ENCODE measurements around the gene ZNF394. TPM values are rescaled to one million over a fixed set of nuclear protein-coding genes. Genes with fewer than 3 reads are reported as not detected.

The ZNF394 gene
- total RNA-seq, 2 donors from 2014 or later = 28.2 to 36.5 TPM

DNA sequence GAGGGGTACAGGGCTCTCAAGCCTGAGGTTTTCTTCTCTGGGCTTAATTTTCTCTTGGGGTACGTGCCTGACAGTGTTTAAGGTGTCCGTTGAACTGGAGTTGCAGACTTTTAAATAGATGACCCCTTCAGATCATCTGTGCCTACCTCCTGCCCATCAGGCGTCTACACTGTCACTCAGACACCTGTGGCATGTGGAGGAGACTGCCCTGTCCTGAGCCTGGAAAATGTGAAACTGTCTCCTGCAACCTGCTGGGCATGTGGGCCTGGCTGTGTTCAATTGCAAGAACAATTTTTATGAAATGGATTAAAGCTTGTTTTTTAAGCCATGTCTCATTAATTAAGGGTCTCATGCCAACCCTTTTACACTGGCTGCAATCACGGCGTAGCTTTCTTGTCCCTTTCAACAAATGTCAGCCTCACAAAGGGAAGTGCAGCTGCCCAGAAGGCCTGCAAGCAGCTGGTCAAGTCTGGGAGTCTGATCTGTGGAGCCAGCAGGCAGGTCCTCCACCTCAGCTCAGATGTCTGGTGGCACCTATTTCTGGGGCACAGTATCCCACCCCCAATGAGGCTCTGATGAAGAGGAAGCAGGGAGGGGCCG is 42.9 kb downstream of the ZNF394 start:
- Mint-ChIP-seq H3K9me3 (no peaks in the 10 kb centered on the region), H3K4me1 (ENCODE audit: low read depth) (peaks cover 24% of the 10 kb centered on the region), H3K36me3 (ENCODE audit: insufficient read depth in 2 of 2) (peaks cover 1 to 13% of the 10 kb centered on the region in 2 donors), H3K27me3 (ENCODE audit: low read depth) (no peaks in the 10 kb centered on the region), H3K27ac (no peak overlapping the region), H3K4me3 (no peak overlapping the region)
- ATAC-seq (replicated peaks in 1 of 2) (no peak), DNase-seq (no peak)

DNA sequence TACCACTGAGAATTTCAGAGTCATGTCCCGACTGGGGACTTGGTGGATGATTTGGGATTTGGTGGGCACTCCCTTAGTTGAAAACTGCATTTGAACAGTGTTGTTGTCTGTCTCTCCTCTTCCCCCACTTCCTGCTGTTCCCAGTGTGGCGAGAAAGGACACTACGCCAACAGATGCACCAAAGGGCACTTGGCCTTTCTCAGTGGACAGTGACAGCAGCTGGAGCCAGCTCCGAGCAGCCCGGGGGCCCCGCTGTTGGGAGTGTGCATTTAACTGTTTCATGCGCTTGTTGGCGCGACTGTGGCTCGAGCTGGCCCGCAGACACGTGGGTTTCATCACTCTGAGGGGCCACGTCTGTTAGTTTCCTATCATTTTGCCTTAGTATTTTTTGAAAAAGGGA is 43.8 kb downstream of the ZNF394 start:
- H3K4me1 Mint-ChIP-seq (ENCODE audit: low read depth) = peaks cover 24% of the 10 kb centered on the region
- ATAC-seq (replicated peaks in 1 of 2) = no peak
- H3K27me3 Mint-ChIP-seq (ENCODE audit: low read depth) = no peaks in the 10 kb centered on the region
- no peaks in the 10 kb centered on the region for H3K9me3 Mint-ChIP-seq
- H3K4me3 Mint-ChIP-seq = no peak overlapping the region
- DNase-seq = no peak
- peaks cover 1 to 13% of the 10 kb centered on the region in 2 donors for H3K36me3 Mint-ChIP-seq (ENCODE audit: insufficient read depth in 2 of 2)
- H3K27ac Mint-ChIP-seq = no peak overlapping the region

DNA sequence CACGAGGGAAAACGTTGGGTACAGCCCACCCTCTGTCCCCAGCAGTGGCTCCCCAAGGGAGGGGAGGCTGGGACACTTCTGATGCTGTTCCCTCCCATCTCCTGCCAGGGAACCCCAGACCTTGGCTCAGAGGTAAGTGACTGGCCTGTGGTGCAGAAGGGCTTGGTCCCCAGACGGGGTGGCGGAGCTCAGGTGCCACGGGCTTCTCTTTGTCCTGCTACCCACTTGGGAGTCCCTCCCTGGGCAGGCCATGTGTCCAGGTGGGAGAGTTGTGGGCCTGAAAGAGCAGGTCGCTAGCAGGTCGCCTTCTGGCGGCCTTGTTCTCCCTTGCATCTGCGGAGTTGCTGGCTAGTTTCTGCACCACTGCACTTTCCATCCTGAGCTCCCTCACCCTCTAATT is 44.2 kb downstream of the ZNF394 start:
- Mint-ChIP-seq H3K4me1 (ENCODE audit: low read depth) (peaks cover 23% of the 10 kb centered on the region), H3K27ac (no peak overlapping the region), H3K9me3 (no peaks in the 10 kb centered on the region), H3K4me3 (no peak overlapping the region), H3K27me3 (ENCODE audit: low read depth) (no peaks in the 10 kb centered on the region), H3K36me3 (ENCODE audit: insufficient read depth in 2 of 2) (peaks cover 1 to 16% of the 10 kb centered on the region in 2 donors)
- DNase-seq (no peak), ATAC-seq (replicated peaks in 1 of 2) (no peak)

DNA sequence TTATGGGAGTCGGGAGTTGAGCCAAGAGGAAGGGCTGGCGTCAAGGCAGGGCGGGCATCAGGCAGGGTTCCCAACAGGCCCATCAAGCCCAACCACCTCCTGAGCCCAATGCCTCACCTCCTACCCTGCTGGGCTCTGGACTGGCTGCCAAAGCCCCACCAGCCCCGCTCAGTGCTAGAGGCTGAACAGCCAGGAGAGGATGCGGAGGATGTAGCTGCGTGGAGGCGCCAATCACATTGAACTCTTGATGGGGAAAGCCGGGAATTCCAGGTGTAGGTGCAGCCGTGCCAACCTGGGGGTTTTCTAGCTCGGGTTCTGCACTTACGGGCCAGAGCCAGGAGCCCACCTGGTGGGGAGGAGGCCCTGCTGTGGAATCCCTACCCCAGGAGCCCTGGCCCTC is 47.0 kb downstream of the ZNF394 start:
- Mint-ChIP-seq H3K4me3 (no peak overlapping the region), H3K4me1 (ENCODE audit: low read depth) (no peaks in the 10 kb centered on the region), H3K36me3 (ENCODE audit: insufficient read depth in 2 of 2) (peaks cover 1 to 19% of the 10 kb centered on the region in 2 donors), H3K27ac (no peak overlapping the region), H3K27me3 (ENCODE audit: low read depth) (no peaks in the 10 kb centered on the region), H3K9me3 (no peaks in the 10 kb centered on the region)
- ATAC-seq (replicated peaks in 1 of 2) = no peak
- no peak for DNase-seq

DNA sequence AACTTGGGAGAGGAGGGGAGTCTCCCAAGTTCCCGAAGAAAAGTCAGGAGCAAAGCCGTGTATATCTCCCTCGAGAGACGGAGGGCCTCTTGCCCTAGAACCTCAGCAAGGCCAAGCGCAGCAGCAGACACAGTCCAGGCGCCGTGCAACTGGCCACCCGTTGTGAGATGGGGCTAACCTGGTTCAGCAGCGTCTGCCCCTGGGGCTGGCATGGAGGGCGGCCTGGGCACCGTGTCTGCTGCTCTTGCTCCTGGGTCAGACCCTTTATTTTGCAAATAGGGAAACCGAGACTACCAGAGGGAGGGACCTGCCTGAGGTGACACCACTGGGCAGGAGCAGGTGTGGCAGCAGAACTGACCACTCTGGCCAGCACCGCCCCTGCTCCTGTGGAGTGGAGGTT is 47.5 kb downstream of the ZNF394 start:
- H3K36me3 Mint-ChIP-seq (ENCODE audit: insufficient read depth in 2 of 2) = peaks cover 1 to 22% of the 10 kb centered on the region in 2 donors
- no peak overlapping the region for H3K27ac Mint-ChIP-seq
- no peak for DNase-seq
- no peaks in the 10 kb centered on the region for H3K4me1 Mint-ChIP-seq (ENCODE audit: low read depth)
- no peaks in the 10 kb centered on the region for H3K27me3 Mint-ChIP-seq (ENCODE audit: low read depth)
- ATAC-seq (replicated peaks in 1 of 2) = no peak
- H3K9me3 Mint-ChIP-seq = no peaks in the 10 kb centered on the region
- H3K4me3 Mint-ChIP-seq = no peak overlapping the region

DNA sequence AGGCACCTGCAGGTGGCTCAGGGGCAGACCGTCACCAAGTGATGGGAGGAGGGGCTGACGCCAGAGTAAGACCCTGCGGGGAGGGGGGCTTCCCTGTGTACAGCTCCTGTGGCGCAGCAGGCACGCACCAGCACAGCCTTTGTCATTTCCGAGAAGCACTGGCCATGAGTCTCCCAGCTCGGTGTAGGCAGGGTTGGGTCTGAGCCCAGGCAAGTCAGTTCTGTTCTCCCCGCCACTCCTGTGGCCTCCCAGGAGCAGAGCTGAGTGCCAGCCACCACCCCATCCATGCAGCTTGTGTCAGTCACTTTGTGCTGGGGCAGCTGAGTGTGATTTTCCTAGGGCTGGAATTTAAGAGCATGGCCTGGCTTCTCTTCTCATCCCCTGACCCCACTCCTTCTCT is 48.1 kb downstream of the ZNF394 start:
- no peaks in the 10 kb centered on the region for H3K4me1 Mint-ChIP-seq (ENCODE audit: low read depth)

DNA sequence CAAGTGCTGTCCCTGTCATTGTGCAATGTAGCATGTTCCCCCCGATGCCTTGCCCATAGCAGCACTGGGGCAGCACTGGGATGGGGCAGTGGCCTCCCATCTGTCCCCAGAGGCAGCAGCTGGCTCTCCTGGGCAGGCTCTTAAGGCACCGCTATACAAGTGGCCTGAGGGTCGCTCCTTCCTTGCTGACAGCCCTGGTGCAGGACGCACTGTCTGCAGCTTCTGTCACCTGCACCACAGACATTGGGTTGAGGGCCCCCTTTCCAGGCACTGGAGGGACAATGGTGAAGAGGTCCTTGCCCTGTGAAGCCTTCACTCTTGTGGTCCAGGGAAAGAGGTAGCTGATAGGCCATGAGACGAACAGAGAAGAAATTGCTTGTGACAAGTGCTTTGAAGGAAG is 50.8 kb downstream of the ZNF394 start:
- Mint-ChIP-seq H3K9me3 (no peaks in the 10 kb centered on the region), H3K36me3 (ENCODE audit: insufficient read depth in 2 of 2) (peaks cover 1 to 29% of the 10 kb centered on the region in 2 donors), H3K27ac (no peak overlapping the region), H3K27me3 (ENCODE audit: low read depth) (no peaks in the 10 kb centered on the region), H3K4me3 (no peak overlapping the region), H3K4me1 (ENCODE audit: low read depth) (no peaks in the 10 kb centered on the region)
- DNase-seq (no peak), ATAC-seq (replicated peaks in 1 of 2) (no peak)

More for the DNA sequence above, 48.1 kb downstream of the ZNF394 start:
- ATAC-seq (replicated peaks in 1 of 2) (no peak), DNase-seq (no peak)
- peaks cover 1 to 18% of the 10 kb centered on the region in 2 donors for H3K36me3 Mint-ChIP-seq (ENCODE audit: insufficient read depth in 2 of 2)
- no peak overlapping the region for H3K27ac Mint-ChIP-seq
- no peaks in the 10 kb centered on the region for H3K9me3 Mint-ChIP-seq
- no peaks in the 10 kb centered on the region for H3K27me3 Mint-ChIP-seq (ENCODE audit: low read depth)
- H3K4me3 Mint-ChIP-seq = no peak overlapping the region

DNA sequence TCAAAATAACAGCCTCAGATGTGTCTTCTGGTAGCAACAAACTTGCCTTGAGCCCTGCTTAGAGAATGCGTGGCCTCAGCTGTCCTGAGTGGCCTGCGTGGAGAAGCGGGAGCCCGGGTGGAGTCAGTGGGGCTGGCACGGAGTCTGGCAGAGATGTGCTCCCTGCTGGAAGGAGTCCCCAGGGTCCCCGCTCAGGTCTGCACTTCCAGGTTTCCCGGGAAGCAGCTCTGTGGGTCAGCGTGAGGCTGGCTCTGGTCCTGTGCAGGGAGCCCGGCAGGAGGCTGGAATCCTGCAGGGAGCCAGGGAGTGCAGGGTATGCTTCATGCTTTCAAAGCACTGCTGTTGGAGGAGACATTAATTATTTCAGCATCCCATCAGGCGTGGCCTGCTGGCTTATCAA is 51.2 kb downstream of the ZNF394 start:
- Mint-ChIP-seq H3K27ac (no peak overlapping the region), H3K4me3 (no peak overlapping the region), H3K9me3 (no peaks in the 10 kb centered on the region), H3K36me3 (ENCODE audit: insufficient read depth in 2 of 2) (peaks cover 3 to 31% of the 10 kb centered on the region in 2 donors), H3K27me3 (ENCODE audit: low read depth) (no peaks in the 10 kb centered on the region), H3K4me1 (ENCODE audit: low read depth) (no peaks in the 10 kb centered on the region)
- ATAC-seq (replicated peaks in 1 of 2) (no peak), DNase-seq (no peak)

DNA sequence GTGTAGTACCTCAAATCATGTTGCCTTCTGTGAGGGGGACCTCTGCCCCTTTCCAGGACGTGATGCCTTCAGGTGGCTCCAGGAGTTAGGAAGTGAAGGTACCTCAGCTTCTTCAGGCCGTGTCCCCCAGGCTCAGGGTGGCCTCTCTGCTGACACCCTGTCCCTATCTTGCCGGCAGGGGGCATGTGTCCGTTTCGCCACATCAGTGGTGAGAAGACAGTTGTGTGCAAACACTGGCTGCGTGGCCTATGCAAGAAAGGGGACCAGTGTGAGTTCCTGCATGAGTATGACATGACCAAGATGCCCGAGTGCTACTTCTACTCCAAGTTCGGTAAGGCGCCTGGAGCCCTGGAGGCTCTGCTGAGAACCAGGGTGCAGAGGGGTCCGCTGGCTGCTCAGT is 52.1 kb downstream of the ZNF394 start:
- H3K4me3 Mint-ChIP-seq = no peak overlapping the region
- peaks cover 2 to 35% of the 10 kb centered on the region in 2 donors for H3K36me3 Mint-ChIP-seq (ENCODE audit: insufficient read depth in 2 of 2)
- peaks cover 5% of the 10 kb centered on the region for H3K4me1 Mint-ChIP-seq (ENCODE audit: low read depth)

DNA sequence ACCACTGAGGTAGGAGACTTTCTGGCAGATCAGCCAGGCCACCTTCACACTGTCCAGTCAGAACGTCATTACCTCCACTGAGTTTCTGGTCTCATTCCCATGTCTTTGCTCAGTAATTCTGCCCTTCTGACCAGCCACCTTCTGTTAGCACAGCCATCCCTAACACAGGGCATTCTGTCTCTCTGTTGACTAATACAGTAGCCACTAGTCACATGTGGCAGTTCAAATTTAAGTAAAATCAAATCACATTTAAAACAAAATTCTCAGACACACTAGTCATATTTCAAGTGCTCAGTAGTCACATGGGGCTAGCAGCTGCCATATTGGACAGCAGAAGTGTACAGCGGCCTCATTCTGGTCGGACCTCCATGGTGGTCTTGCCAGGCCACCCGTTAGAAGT is 54.0 kb downstream of the ZNF394 start:
- H3K36me3 Mint-ChIP-seq (ENCODE audit: insufficient read depth in 2 of 2) = peaks cover 2 to 35% of the 10 kb centered on the region in 2 donors
- H3K27me3 Mint-ChIP-seq (ENCODE audit: low read depth) = no peaks in the 10 kb centered on the region

More for the DNA sequence above, 52.1 kb downstream of the ZNF394 start:
- Mint-ChIP-seq H3K9me3 (no peaks in the 10 kb centered on the region), H3K27ac (no peak overlapping the region), H3K27me3 (ENCODE audit: low read depth) (no peaks in the 10 kb centered on the region)
- DNase-seq = no peak
- no peak for ATAC-seq (replicated peaks in 1 of 2)

More for the DNA sequence above, 54.0 kb downstream of the ZNF394 start:
- Mint-ChIP-seq H3K9me3 (no peaks in the 10 kb centered on the region), H3K4me1 (ENCODE audit: low read depth) (peaks cover 12% of the 10 kb centered on the region), H3K4me3 (no peak overlapping the region), H3K27ac (no peak overlapping the region)
- DNase-seq (no peak), ATAC-seq (replicated peaks in 1 of 2) (no peak)

Other genes starting within 250 kb of the ZNF394 start
- gene MYH16, start 227.4 kb downstream of the ZNF394 start, total RNA-seq = not detected
- 10 to 100 TPM; 62.3 to 69.8 TPM for gene ARPC1A, start 174.4 kb downstream of the ZNF394 start, total RNA-seq
- 100 to 1,000 TPM; 202 to 208 TPM for gene ARPC1B, start 125.6 kb downstream of the ZNF394 start, total RNA-seq
- 100 to 1,000 TPM in 1 of 2 donors, 10 to 100 TPM in 1; 95.0 to 108 TPM for gene PDAP1, start 91.7 kb downstream of the ZNF394 start, total RNA-seq
- 100 to 1,000 TPM; 218 to 228 TPM for gene BUD31, start 91.3 kb downstream of the ZNF394 start, total RNA-seq
- gene PTCD1, start 61.5 kb downstream of the ZNF394 start, total RNA-seq = 1 to 10 TPM; 6.1 to 8.9 TPM
- gene CPSF4, start 61.3 kb downstream of the ZNF394 start, total RNA-seq = 10 to 100 TPM; 59.2 to 65.9 TPM
- gene ATP5MF, start 34.1 kb downstream of the ZNF394 start, total RNA-seq = 100 to 1,000 TPM; 218 to 229 TPM
- gene ZNF789, start 27.4 kb downstream of the ZNF394 start, total RNA-seq = 10 to 100 TPM; 16.0 to 18.8 TPM
- 1 to 10 TPM; 9.3 to 9.9 TPM for gene ZKSCAN5, start 4.4 kb upstream of the ZNF394 start, total RNA-seq
- 1 to 10 TPM; 4.7 to 7.1 TPM for gene FAM200A, start 51.8 kb upstream of the ZNF394 start, total RNA-seq
- 10 to 100 TPM; 87.8 to 94.1 TPM for gene ZNF655, start 58.4 kb upstream of the ZNF394 start, total RNA-seq
- 1 to 10 TPM; 2.5 to 4.3 TPM for gene TMEM225B, start 98.0 kb upstream of the ZNF394 start, total RNA-seq
- 10 to 100 TPM; 32.4 to 35.6 TPM for gene ZSCAN25, start 116.7 kb upstream of the ZNF394 start, total RNA-seq
- gene CYP3A5, start 179.7 kb upstream of the ZNF394 start, total RNA-seq = under 1 TPM in 1 of 2 donors, not detected in 1; 0.36 TPM
- gene CYP3A7, start 234.9 kb upstream of the ZNF394 start, total RNA-seq = not detected